GM12878 (cell line): ENCODE data around the gene SLC6A12. TPM values are rescaled to one million over a fixed set of nuclear protein-coding genes. Genes with fewer than 3 reads are reported as not detected.

Experiments used
- ATAC-seq: fragments of 200-7000 bp; cut with Tn5 transposase; 3 replicates; pipeline ENCODE4 v1.9.1; 2020; ENCODE audit warnings: mild to moderate bottlenecking, moderate library complexity
- BruUV-seq: library from RNA; stranded (reverse); fragments of 400-500 nt; replicated peaks from 2 replicates; lab custom pipeline; 2021; lab: Mats Ljungman, UMichigan
- CTCF ChIA-PET: fragments of 300-600 bp; sonication (Branson Sonifier 250); formaldehyde crosslinking; extraction: SDS; loops from one replicate; lab custom pipeline; 2021; ENCODE audit warnings: inconsistent platforms; lab: Yijun Ruan, JAX
- POLR2A ChIA-PET: fragments of 350-600 bp; formaldehyde crosslinking; extraction: SDS; loops from one replicate; lab custom pipeline; 2021; ENCODE audit warnings: inconsistent platforms; lab: Charles Lee
- RAD21 ChIA-PET: fragments of 300-600 bp; sonication (Branson Sonifier 250); formaldehyde crosslinking; loops from one replicate; lab custom pipeline; 2023; ENCODE audit warnings: antibody characterized with exemption; ENCODE audit not compliant: unreplicated experiment; lab: Charles Lee
- SMC1A ChIA-PET: fragments of 300-600 bp; sonication (Branson Sonifier 250); formaldehyde crosslinking; loops from one replicate; lab custom pipeline; 2023; ENCODE audit not compliant: unreplicated experiment, uncharacterized antibody; lab: Charles Lee
- DNase-seq: peaks from one replicate; pipeline ENCODE4 v3.0.0-alpha.2; 2011; ENCODE audit warnings: low read depth, low spot score
- FAIRE-seq: peaks from 3 replicates; lab custom pipeline; 2011; peaks lifted over from hg19 to GRCh38; lab: Jason Lieb, UNC
- H2AFZ ChIP-seq: 2 replicates; pipeline ENCODE4 v1.6.0; 2011; ENCODE audit warnings: low read depth, low read length, control low read depth; ENCODE audit not compliant: control insufficient read depth
- H3K27ac ChIP-seq: 2 replicates; pipeline ENCODE4 v1.5.1; 2011; ENCODE audit warnings: control low read depth; ENCODE audit not compliant: control insufficient read depth, insufficient read depth
- H3K27me3 ChIP-seq, 2 experiments: replicated peaks in 1 of 2; 2 replicates each; pipeline versions ENCODE4 v1.6.0 to v1.6.1; 2011; ENCODE audit warnings: low read length in 1 of 2; ENCODE audit not compliant: control insufficient read depth in 2 of 2, insufficient read depth in 2 of 2
- H3K36me3 ChIP-seq, 2 experiments: 2 replicates each; pipeline ENCODE4 v1.5.1; 2011; ENCODE audit warnings: low read length in 1 of 2; ENCODE audit not compliant: control insufficient read depth in 2 of 2, insufficient read depth in 2 of 2
- H3K4me1 ChIP-seq: 2 replicates; pipeline ENCODE4 v1.6.1; 2011; ENCODE audit warnings: mild to moderate bottlenecking, low read length, moderate library complexity, mixed read lengths; ENCODE audit not compliant: control insufficient read depth, insufficient read depth
- H3K4me2 ChIP-seq: 2 replicates; pipeline ENCODE4 v1.6.0; 2011; ENCODE audit warnings: control low read depth; ENCODE audit not compliant: control insufficient read depth, insufficient read depth
- H3K4me3 ChIP-seq: fragments of 200-600 bp; sonication (generic); 2 replicates; pipeline ENCODE4 v1.5.1; 2016
- H3K79me2 ChIP-seq: 2 replicates; pipeline ENCODE4 v1.6.0; 2011; ENCODE audit warnings: low read length; ENCODE audit not compliant: control insufficient read depth, insufficient read depth
- H3K9ac ChIP-seq: 2 replicates; pipeline ENCODE4 v1.8.0; 2011; ENCODE audit warnings: low read length, control low read depth, mixed read lengths; ENCODE audit not compliant: control insufficient read depth, insufficient read depth
- H3K9me3 ChIP-seq: replicated peaks from 3 replicates; pipeline ENCODE4 v1.5.1; 2011; ENCODE audit warnings: mild to moderate bottlenecking, low read length; ENCODE audit not compliant: control insufficient read depth, insufficient read depth
- H4K20me1 ChIP-seq: 2 replicates; pipeline ENCODE4 v1.6.0; 2011; ENCODE audit not compliant: control insufficient read depth, insufficient read depth
- ATF7 ChIP-seq: fragments of 450-650 bp; IDR thresholded peaks from 2 replicates; pipeline ENCODE4 v1.6.1; 2016; ENCODE audit warnings: low read depth, mild to moderate bottlenecking
- CREM ChIP-seq: IDR thresholded peaks from 2 replicates; pipeline ENCODE4 v1.6.1; 2014; ENCODE audit warnings: antibody characterized with exemption, low read depth
- CTCF ChIP-seq, 3 experiments: IDR thresholded peaks in 2 of 3; conservative IDR thresholded peaks in 1 of 3; 2 replicates each; pipeline ENCODE4 v1.5.1; 2011; ENCODE audit warnings: low read depth in 3 of 3, low read length in 3 of 3, mild to moderate bottlenecking in 3 of 3, control low read depth in 2 of 3, moderate library complexity in 2 of 3, inconsistent platforms in 1 of 3, mixed read lengths in 1 of 3; ENCODE audit not compliant: control insufficient read depth in 2 of 3, insufficient read depth in 1 of 3; ENCODE audit errors: extremely low read depth in 1 of 3
- DPF2 ChIP-seq: fragments of 450-650 bp; IDR thresholded peaks from 2 replicates; pipeline ENCODE4 v1.6.1; 2017; ENCODE audit warnings: mild to moderate bottlenecking
- ETV6 ChIP-seq, 2 experiments: fragments of 450-650 bp in 1 of 2; IDR thresholded peaks in 1 of 2; conservative IDR thresholded peaks in 1 of 2; 2 replicates each; pipeline ENCODE4 v1.6.1; 2014; ENCODE audit warnings: antibody characterized with exemption in 1 of 2, borderline replicate concordance in 1 of 2, low read depth in 1 of 2, mild to moderate bottlenecking in 1 of 2, moderate library complexity in 1 of 2
- JUNB ChIP-seq: IDR thresholded peaks from 2 replicates; pipeline ENCODE4 v1.6.1; 2016; ENCODE audit warnings: antibody characterized with exemption, mild to moderate bottlenecking
- KDM1A ChIP-seq: fragments of 200-600 bp; sonication (generic); IDR thresholded peaks from 2 replicates; pipeline ENCODE4 v1.6.1; 2016; ENCODE audit warnings: borderline replicate concordance
- POLR2AphosphoS2 ChIP-seq: IDR thresholded peaks from 2 replicates; pipeline ENCODE4 v1.6.1; 2011; ENCODE audit warnings: low read depth, mild to moderate bottlenecking, low read length, improper control_type of control experiment, moderate library complexity
- RAD51 ChIP-seq: fragments of 450-650 bp; IDR thresholded peaks from 2 replicates; pipeline ENCODE4 v1.6.1; 2016; ENCODE audit warnings: moderate library complexity, mild to moderate bottlenecking, inconsistent platforms
- SMAD5 ChIP-seq: IDR thresholded peaks from 2 replicates; pipeline ENCODE4 v1.6.1; 2016; ENCODE audit warnings: antibody characterized with exemption, low read depth
- SUZ12 ChIP-seq: fragments of 200-600 bp; sonication (generic); IDR thresholded peaks from one replicate; pipeline ENCODE4 v1.6.1; 2018; ENCODE audit warnings: antibody characterized with exemption, mild to moderate bottlenecking; ENCODE audit not compliant: unreplicated experiment
- WGBS: methylation state at CpG from one replicate; pipeline ENCODE4 v1.1.6; 2016; ENCODE audit warnings: low lambda C conversion rate; ENCODE audit not compliant: insufficient replicate concordance, insufficient coverage; ENCODE audit errors: missing lambda C conversion rate; 5-methylcytosine and 5-hydroxymethylcytosine counted together
- in situ Hi-C: fragments of 300-500 bp; cut with MboI; formaldehyde crosslinking; loops from 9 replicates; pipeline ENCODE4 v1.14.3; 2018; ENCODE audit warnings: mixed read lengths
- intact Hi-C: fragments of 100-400 bp; cut with micrococcal nuclease; formaldehyde crosslinking; loops from one replicate; pipeline ENCODE4 v1.14.2; 2022; ENCODE audit not compliant: unreplicated experiment
- polyA plus RNA-seq, 11 experiments: library from polyadenylated mRNA; depleted of rRNA in 4 of 11; unstranded in 6 of 11; stranded (reverse) in 5 of 11; fragments of >200 nt; fragmentation: Nextera tagmentation in 4 of 11; fragmentation: Illumina TruSeq in 1 of 11; extraction: Ambion mirVana in 4 of 11; extraction: Trizol in 1 of 11; gene quantifications; 1 replicate in 1 of 11; 2 replicates in 10 of 11; pipeline versions ENCODE4 v1.2.1 to v1.2.3, GENCODE V29; 2011 to 2016; ENCODE audit warnings: inconsistent platforms in 2 of 11, missing spikeins in 2 of 11, low read depth in 1 of 11
- total RNA-seq, 4 experiments: library from RNA; depleted of rRNA in 3 of 4; stranded (reverse); fragments of >200 nt in 3 of 4; fragmentation: Illumina TruSeq in 1 of 4; extraction: Trizol in 1 of 4; gene quantifications; 2 replicates each; pipeline versions ENCODE4 v1.2.1 to v1.2.3, GENCODE V29; 2013 to 2021
- TF ChIP-seq, protein P1 (sequence below): fragments of 450-650 bp; IDR thresholded peaks from 2 replicates; pipeline ENCODE4 v1.6.1; 2016; ENCODE audit warnings: mild to moderate bottlenecking
- TF ChIP-seq, protein P2 (sequence below): fragments of 450-650 bp; IDR thresholded peaks from 2 replicates; pipeline ENCODE4 v1.6.1; 2017; ENCODE audit warnings: mild to moderate bottlenecking, low read depth, inconsistent platforms; ENCODE audit not compliant: poor library complexity, severe bottlenecking

SLC6A12 gene
- total and polyA plus RNA-seq, 10 of the 15 experiments (the other 5 are each of a cell fraction or from before 2014, with no cell fraction given) = 0.06 to 0.11 (median 0.07) TPM; not detected in 7

DNA sequence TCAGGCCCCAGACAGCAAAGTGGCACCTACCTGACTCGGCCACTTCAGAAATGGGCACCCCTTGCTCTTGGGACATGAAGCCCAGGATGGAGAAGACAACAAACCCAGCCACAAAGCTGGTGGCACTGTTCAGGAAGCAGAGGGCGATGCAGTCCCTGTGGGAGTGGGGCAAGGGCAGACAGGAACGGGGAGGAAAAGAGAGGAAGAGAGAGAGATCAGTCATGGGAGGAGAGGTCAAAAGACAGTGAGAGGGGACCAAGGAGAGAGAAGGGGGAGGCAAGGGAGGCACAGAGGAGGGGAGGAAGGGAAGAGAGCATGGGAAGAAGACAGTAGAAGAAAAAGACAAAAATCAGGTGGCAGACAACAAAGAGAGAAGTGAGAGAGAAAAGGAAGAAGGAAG, 16.6 kb downstream of the SLC6A12 start:
- no peak for TF ChIP-seq RAD51
- no peak for TF ChIP-seq JUNB
- WGBS = 34% methylated on average over 3 of the region's 3 CpGs
- Histone ChIP-seq H3K36me3 (no peaks in the 10 kb centered on the region), H3K27me3 (peaks cover 0 to 2% of the 10 kb centered on the region in 2 experiments; a peak in 2 of 4 replicates), H3K4me3 (no peak overlapping the region), H3K9ac (no peak overlapping the region), H2AFZ (no peak overlapping the region), H4K20me1 (no peaks in the 10 kb centered on the region), H3K9me3 (no peaks in the 10 kb centered on the region), H3K27ac (no peak overlapping the region), H3K4me1 (no peaks in the 10 kb centered on the region), H3K4me2 (no peak overlapping the region), H3K79me2 (no peaks in the 10 kb centered on the region)
- ChIA-PET SMC1A (no interaction called here), RAD21 (no interaction called here), POLR2A (no interaction called here), CTCF (no interaction called here)
- no peak for FAIRE-seq
- no TSS peak for BruUV-seq
- in situ Hi-C loops = no loop called here
- ATAC-seq = no peak
- intact Hi-C loops = no loop called here
- no peak for DNase-seq

DNA sequence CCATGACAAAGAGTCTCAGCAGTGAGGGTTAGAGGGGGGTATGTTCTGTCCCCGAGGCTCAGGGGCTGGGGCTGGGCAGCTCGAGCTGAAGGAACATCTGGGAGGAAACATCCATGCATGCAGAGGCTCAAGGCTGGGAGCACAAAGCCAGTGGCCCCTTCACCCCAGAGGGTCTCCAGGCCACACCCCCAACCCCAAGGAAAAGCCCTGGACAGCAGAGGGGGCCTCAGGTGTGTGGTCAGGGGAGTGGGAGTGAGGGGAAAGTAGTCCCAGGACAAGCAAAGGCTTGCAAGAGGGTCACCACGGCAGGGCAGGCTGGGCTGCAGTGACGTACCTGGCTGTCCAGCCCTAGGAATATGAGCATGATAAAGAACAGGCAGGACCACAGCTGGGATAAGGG, 17.5 kb downstream of the SLC6A12 start:
- in situ Hi-C loops (no loop called here), intact Hi-C loops (no loop called here)
- RAD21 ChIA-PET = no interaction called here
- no peaks in the 10 kb centered on the region for H3K4me1 ChIP-seq
- CTCF ChIA-PET = no interaction called here
- ATAC-seq = no peak
- H4K20me1 ChIP-seq = no peaks in the 10 kb centered on the region
- no peak for DNase-seq
- H3K4me3 ChIP-seq = no peak overlapping the region
- FAIRE-seq = no peak
- no peak overlapping the region for H2AFZ ChIP-seq
- no TSS peak for BruUV-seq
- H3K27me3 ChIP-seq = peaks cover 0 to 2% of the 10 kb centered on the region in 2 experiments; a peak in 2 of 4 replicates
- SMC1A ChIA-PET = no interaction called here
- POLR2A ChIA-PET = no interaction called here
- H3K36me3 ChIP-seq = no peaks in the 10 kb centered on the region
- no peak overlapping the region for H3K9ac ChIP-seq
- H3K9me3 ChIP-seq = no peaks in the 10 kb centered on the region
- no peak overlapping the region for H3K4me2 ChIP-seq
- no peak overlapping the region for H3K27ac ChIP-seq
- H3K79me2 ChIP-seq = no peaks in the 10 kb centered on the region
- WGBS = 22% methylated on average over 4 of the region's 4 CpGs
- TF ChIP-seq ETV6 (conservative IDR thresholded peaks at IDR 0.05 in 1 of 2, IDR thresholded peaks at IDR 0.05 in 1 of 2; ENCODE audit: borderline replicate concordance in 1 of 2, low read depth in 1 of 2) (no peak), CREM (no peak), SUZ12 (no peak), CTCF (IDR thresholded peaks at IDR 0.05 in 2 of 3, conservative IDR thresholded peaks at IDR 0.05 in 1 of 3; ENCODE audit: control insufficient read depth in 2 of 3, extremely low read depth in 1 of 3, insufficient read depth in 1 of 3, low read depth in 3 of 3, low read length in 3 of 3) (no peak), ATF7 (no peak), DPF2 (no peak), SMAD5 (no peak), POLR2AphosphoS2 (no peak), KDM1A (no peak)
- TF ChIP-seq, protein P1, sequence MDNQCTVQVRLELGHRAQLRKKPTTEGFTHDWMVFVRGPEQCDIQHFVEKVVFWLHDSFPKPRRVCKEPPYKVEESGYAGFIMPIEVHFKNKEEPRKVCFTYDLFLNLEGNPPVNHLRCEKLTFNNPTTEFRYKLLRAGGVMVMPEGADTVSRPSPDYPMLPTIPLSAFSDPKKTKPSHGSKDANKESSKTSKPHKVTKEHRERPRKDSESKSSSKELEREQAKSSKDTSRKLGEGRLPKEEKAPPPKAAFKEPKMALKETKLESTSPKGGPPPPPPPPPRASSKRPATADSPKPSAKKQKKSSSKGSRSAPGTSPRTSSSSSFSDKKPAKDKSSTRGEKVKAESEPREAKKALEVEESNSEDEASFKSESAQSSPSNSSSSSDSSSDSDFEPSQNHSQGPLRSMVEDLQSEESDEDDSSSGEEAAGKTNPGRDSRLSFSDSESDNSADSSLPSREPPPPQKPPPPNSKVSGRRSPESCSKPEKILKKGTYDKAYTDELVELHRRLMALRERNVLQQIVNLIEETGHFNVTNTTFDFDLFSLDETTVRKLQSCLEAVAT = no peak
- TF ChIP-seq, protein P2, sequence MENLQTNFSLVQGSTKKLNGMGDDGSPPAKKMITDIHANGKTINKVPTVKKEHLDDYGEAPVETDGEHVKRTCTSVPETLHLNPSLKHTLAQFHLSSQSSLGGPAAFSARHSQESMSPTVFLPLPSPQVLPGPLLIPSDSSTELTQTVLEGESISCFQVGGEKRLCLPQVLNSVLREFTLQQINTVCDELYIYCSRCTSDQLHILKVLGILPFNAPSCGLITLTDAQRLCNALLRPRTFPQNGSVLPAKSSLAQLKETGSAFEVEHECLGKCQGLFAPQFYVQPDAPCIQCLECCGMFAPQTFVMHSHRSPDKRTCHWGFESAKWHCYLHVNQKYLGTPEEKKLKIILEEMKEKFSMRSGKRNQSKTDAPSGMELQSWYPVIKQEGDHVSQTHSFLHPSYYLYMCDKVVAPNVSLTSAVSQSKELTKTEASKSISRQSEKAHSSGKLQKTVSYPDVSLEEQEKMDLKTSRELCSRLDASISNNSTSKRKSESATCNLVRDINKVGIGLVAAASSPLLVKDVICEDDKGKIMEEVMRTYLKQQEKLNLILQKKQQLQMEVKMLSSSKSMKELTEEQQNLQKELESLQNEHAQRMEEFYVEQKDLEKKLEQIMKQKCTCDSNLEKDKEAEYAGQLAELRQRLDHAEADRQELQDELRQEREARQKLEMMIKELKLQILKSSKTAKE = no peak
